GM20431 (cell line): ENCODE results near the gene GPR141.

ENCODE experiments used
- in situ Hi-C: fragments of 300-500 bp; cut with MseI, MboI; formaldehyde crosslinking; loops from one replicate; pipeline ENCODE4 v1.15.0; 2020; ENCODE audit warnings: low sequenced_read_pairs; ENCODE audit not compliant: unreplicated experiment

Gene GPR141

GRCh38 chr7:37726016-37726415 lies 42.5 kb downstream of the GPR141 start:
- in situ Hi-C loops = no loop called here

DNA sequence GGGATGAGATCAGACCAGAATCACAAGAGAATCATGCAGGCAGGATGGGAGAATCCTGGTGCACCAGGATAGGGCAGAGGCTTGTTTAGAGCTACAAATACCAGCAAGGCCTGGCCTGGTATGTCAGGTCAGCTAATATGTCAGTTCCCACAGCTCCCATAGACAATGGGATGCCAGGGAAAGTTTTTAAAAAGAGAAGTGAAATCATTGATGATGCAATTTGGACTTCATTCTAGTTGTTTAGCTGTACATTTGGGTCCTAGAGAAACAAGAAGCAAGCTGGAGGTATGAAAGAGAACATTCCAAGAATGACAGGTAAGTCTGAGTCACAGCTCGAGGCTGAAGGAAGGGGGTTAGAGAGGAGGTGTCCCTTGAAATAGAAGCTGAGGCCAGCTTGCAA lies 45.2 kb downstream of the GPR141 start:
- in situ Hi-C loops = no loop called here

DNA sequence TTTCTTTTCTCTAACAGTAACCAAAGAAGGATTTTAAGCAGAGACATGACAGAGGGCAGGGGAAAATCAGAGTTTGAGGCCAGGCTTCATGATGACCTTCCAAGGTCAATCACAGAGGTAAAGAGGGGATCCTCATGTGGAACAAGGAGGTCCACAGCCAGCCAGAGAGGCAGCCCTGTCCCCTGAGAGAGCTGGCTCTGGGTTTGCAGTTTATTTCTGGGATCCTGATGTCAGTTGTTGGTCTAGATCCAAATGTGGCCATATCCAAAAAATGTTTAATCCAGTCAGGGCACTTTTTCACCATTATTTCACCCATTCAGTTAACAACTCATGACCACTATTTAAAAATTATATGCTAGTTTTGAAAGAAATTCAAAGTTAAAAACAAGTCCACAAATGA lies 45.6 kb downstream of the GPR141 start:
- in situ Hi-C loops = no loop called here

DNA sequence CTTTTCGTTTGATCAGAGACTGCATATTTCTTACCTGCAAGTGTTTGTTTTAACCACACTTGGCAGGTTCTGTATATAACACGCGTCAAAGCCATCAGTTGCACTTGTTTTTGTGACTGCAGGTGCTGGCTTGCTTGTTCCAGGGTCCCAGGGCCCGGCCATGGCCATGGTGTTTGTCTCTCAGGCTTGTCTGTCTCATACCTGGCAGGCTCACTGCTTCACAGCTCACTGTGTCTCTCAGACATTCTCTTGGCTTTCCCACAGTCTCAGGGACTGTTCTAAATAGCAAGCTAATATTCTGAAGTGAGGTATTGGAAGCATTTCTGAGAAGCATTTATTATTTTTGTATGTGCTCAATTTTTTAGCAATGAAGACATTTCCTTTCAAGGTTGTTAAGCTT lies 46.9 kb downstream of the GPR141 start:
- in situ Hi-C loops = no loop called here

GRCh38 chr7:37732253-37732652 lies 48.7 kb downstream of the GPR141 start:
- in situ Hi-C loops = no loop called here

DNA sequence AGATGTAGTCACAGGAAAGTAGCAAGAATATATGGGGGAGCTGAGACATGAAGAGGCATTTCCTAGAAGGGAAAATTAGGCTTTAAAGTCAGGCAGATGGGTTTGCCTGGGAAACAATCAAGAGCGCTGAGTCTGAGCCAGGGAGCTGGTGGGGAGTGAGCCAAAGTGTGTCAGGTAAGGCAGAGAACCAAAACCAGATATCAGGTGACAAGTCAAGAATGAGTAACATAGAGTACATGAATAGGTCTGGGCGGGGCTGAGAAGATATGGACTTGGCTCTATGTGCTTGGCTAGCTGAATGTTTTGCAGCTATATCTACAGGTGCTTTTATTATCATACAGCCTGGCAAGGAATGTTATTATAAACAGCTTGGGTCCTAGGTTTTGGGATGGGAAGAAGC lies 49.3 kb downstream of the GPR141 start:
- in situ Hi-C loops = no loop called here

GRCh38 chr7:37735196-37735595 lies 51.6 kb downstream of the GPR141 start:
- in situ Hi-C loops = no loop called here

- in situ Hi-C loops = no loop called here
Measured at GRCh38 chr7:37738321-37738720, 54.8 kb downstream of the GPR141 start.

DNA sequence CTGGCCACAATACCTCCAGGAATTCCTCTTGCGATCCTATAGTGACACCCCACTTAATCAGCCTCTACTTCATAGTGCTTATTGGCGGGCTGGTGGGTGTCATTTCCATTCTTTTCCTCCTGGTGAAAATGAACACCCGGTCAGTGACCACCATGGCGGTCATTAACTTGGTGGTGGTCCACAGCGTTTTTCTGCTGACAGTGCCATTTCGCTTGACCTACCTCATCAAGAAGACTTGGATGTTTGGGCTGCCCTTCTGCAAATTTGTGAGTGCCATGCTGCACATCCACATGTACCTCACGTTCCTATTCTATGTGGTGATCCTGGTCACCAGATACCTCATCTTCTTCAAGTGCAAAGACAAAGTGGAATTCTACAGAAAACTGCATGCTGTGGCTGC lies 56.8 kb downstream of the GPR141 start:
- in situ Hi-C loops = no loop called here

DNA sequence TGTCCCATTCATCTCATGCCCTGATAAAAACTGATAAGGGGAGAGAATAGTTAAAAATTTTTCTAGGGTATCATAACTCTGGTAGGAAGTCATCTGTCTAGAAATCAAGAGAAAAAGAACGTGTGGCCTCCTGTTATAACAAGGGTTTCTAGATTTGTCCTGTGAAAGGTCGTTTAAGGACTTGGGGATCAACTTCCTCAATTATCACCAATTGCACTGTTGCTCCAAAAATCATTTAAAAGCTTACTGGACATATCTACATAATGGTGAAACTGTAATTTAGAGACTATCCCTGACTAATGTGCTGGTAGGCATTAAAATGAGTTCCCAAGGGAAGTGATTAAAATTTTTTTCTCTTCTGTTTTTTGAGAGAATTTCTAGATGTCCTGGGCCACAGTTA lies 58.2 kb downstream of the GPR141 start:
- in situ Hi-C loops = no loop called here

DNA sequence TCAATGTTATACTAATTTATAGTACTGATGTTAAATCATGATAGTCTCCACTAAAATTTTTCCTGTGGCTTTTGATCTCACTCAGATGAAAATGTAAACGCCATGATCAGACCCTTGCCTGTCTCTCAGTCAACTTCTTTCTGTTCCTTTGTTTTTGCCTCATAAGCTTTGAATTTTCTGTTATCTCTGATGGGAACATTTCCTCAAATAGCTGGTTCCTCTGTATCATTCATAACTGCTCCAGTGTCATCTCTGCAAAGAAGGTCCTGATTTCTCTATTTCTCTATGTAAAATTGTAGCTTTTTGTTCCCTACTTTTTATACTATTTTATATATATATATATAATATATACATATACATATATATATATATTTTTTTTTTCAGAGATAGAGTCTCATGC lies 67.5 kb downstream of the GPR141 start:
- in situ Hi-C loops = no loop called here

DNA sequence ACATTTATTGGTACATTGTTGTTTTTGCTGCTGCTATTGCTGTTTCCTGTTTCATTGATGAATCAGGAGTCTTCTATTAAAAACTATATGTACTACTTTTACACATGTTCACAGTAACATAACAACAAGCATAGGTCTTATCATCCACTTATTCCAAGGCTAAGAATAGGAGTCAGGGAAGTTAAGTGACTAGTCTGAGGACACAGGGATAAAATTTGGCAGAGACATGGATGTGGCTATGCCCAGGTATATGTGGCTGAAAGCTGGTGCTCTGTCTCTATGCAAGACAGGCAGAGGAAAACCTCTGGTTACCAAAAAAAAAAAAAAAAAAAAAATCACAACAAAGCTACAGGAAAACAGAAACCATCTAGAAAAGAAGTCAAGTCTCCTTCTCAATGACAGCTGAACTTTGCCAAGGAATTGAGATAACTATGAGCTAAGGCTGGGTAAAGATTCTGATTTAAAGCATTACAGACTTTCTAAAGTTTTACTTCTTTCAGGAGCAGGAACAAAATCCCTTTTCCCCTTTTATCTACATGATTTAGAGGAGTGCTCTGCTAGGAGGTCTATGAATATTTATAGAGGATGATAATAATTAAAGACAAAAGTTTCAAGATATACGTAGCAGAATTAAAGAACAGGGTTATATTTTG lies 70.0 kb downstream of the GPR141 start:
- in situ Hi-C loops = no loop called here

DNA sequence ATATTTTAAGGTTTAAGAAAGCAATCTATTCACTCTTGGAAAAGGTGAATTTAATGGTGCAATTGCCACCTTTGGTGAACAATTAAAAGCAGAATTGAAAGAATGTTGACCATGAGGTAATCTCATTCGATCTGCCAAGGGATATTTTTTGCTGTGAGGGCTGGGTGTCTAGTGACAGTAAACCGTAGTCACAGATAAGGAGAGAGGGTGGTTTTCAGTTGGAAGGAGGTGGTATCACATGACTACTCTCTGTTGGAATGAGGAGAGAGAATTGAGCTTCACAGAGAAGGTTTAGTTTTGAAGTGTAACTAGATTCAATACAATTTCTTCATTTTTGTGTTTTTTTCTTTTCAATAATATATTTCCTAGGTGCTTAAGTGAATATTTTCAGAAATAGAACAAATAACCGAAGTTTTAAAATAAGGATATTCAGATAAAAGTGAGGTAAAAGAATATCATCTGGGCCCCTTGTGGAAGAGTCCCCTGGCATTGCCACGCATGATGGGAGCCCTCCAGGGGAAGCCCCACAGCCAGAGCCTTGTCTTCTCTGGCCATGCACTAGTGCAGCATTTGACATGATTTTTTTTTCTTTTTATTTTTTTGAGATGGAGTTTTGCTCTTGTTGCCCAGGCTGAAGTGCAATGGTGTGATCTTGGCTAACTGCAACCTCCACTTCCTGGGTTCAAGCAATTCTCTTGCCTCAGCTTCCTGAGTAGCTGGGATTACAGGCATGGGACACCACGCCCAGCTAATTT lies 73.4 kb downstream of the GPR141 start:
- in situ Hi-C loops = no loop called here

GRCh38 chr7:37757563-37757962 lies 74.0 kb downstream of the GPR141 start:
- in situ Hi-C loops = no loop called here

DNA sequence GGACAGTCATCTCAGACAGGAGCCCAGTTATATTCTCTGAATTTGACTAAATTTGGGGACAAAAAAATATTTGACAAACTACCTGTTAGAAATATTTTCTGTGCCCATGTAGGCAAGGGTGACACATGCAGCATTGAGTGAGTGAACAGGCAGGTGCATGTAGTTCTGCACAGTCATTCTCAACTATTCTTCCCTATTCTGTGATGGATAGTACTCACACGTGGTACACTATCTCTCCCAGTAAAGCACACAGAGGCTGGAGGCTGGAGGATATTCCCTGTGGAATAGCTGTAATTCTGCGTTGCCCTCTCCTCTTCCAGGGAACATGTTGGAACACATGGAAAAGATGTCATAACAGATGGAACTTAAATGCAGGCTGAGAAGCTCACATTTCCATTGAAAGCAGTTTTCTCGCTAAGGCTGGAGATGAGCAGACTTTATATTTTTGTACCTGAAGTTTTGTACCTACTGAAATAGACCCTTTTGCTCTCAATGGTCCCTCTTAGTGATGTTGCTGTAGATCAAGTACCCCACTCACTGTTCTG lies 75.0 kb downstream of the GPR141 start:
- in situ Hi-C loops = no loop called here

DNA sequence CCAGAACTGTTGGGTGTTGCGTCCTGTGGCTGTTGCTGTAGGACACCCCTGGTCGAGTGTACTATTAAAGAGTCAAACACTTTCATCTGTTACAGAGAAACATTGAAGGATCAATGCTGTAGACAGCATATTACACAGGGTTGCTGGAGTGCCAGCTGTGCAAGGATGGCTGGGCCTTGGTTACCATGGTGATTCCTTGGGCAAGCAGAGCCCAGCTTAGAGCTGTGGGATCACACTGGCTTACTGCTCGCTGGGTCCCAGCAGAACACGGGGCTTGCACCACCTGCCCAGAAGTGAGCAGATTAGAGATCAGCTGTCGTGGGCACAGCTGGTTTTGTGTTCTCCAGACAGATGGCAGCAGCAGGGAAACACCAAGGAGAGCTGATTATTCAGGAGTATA lies 76.0 kb downstream of the GPR141 start:
- in situ Hi-C loops = no loop called here

DNA sequence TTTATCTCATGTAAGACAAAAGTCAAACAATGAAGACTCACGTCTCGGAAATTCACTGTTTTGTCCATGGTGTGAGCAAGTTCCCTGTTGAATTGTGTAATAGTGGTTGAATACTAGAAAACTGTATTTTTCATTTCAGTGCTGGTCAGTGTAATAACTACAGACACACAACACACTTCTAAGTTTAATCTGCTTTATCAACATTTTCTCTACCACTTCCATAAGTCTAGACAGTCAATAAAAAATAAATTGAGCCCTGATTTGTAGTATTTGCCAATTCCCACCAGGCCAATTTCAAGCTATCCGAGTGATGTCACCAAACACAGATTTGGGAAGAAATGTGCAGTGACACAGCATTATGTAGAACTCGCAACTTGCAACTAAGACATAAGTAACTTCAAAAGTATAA lies 81.9 kb downstream of the GPR141 start:
- in situ Hi-C loops = no loop called here

DNA sequence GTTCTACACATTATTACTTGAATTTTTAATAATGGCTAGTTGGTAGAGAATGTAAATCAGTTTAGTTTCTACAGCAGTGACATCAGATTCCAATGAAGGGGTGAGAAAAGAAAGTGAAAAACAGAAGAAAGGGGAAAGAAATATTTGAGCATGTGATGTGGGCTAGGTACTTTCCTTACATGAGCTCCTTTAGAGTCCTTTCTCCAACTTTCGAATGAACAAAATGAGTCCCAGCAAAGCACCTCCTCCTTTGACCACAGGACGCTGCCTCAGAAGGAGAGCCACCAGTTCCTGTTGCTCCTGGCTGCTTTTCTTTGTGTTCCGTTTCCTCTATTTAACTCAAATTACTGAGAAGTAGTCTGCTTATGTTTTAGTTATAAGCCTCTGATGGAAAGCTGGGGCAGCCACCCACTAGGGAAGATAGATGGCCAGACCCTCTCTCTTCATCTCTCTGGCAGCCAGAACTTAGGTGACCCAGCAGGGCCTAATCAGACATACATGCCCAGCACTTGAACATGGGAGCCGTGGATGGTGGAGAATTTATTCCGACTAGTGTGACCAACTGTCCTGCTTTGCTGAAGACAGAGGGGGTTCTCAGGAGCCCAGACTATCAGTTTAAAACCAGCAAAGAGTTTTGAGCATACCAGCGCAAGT lies 82.4 kb downstream of the GPR141 start:
- in situ Hi-C loops = no loop called here

GRCh38 chr7:37768611-37769010 lies 85.0 kb downstream of the GPR141 start:
- in situ Hi-C loops = no loop called here

GRCh38 chr7:37769291-37769690 lies 85.7 kb downstream of the GPR141 start:
- in situ Hi-C loops = no loop called here

DNA sequence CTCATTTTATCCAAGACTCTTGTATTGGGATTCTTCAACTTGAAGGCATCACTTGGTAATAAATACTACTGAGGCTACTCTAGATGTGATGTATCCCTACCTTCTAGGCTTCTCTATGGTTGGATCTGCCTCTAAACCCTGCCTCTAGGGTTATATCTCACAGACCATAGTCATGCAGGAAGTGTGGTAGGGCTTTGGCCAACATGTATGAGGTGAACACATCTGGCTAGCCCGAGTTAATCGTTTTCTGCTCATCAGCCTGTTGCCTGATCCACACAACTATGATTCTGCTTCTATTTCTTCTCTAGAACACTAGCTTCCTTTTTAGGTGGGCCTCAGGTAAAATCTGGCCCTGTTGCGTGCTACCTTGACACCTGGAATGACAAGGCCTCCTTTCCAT lies 86.2 kb downstream of the GPR141 start:
- in situ Hi-C loops = no loop called here
